ENCODE data around the gene ZBTB16.

DNA sequence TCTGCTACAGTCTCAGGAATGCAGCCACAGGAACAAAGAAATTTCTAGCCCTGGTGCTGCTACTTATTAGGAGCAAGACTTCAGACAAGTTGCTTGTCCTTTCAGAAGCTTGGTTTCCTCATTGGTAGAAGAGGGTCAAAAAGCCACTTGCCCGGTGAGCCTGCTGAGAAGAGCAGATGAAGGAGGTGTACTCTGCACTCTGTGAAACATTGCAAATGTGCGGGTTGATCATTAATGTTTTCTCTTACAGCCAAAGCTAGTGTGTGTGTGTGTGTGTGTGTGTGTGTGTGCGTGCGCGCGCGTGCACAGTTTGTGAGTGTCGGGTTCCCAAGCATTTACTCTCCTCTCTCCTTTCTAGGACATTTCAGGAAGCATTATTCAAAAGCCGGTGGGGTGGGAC, 150.4 kb downstream of the ZBTB16 start:
- TF ChIP-seq POLR2AphosphoS5 (IDR thresholded peaks at IDR 0.05; ENCODE audit: borderline replicate concordance, low read depth, low read length) (no peak), FOXP2 (optimal IDR thresholded peaks at IDR 0.05; ENCODE audit: control extremely low read depth, extremely low read length, insufficient read depth) (no peak)
